ENCODE data around the gene SLC41A2. TPM values are rescaled to one million over a fixed set of nuclear protein-coding genes. Genes with fewer than 3 reads are reported as not detected.

SLC41A2 gene
- total and polyA plus RNA-seq, 11 donors, result 0.30 to 12.8 (median 3.5) TPM

DNA sequence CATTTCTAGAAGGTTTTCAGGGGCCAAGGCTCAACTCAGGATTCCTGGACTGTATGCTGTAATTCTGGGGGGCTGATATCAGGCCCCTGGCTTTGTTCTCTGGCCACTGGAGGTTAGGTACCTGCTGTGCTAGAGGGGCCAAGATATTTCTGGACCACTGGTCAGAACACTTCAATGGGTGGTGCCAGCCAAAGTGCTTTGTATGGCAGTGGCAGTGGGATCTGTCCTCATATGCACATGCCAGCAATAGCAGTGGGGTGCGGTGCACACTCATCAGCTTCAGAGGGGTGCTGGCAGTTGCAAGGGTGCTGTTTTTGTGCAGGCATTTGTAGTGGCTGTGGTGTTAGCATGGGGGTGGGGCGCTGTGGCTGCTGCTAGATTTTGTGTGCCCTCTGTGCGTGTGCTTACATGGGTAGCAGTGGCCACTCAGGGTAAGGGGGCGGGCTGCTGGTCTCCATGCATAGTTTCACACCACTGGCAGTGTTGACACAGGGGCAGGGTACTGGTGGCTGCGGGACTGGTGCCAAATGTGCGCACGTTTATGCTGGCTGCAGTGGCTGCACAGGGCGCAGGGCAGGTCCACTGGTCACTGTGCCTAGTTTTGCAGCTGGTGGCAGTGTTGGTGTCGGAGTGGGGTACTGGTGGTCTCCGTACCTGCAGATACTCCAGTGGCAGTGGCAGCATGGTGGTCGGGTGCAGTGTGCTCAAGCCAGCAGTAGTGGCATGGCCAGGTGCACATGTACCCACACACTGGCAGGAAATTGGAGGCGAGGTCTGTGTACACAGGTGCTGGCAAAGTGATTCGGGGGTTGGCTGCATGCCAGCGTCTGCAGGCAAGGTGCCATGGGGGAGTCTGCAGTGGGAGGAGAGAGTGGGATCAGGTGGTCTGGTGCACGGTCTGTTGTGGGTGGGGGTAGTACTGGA, 40.6 kb upstream of the SLC41A2 start:
- ATAC-seq, result peak in 3 of 4 donors; percentile 20 to 68 (median 43)
- DNase-seq, result peak in 1 of 5 donors; percentile 31
- Histone ChIP-seq H3K27ac (peak overlapping the region in 1 of 12 donors; percentile 32), H3K4me1 (peaks cover 0 to 28% (median 0%) of the 10 kb centered on the region in 12 donors), H3K27me3 (no peaks in the 10 kb centered on the region), H3K9me3 (no peaks in the 10 kb centered on the region), H3K36me3 (peaks cover 0 to 94% (median 65%) of the 10 kb centered on the region in 9 donors), H3K4me3 (no peak overlapping the region)
- TF ChIP-seq, protein P1, sequence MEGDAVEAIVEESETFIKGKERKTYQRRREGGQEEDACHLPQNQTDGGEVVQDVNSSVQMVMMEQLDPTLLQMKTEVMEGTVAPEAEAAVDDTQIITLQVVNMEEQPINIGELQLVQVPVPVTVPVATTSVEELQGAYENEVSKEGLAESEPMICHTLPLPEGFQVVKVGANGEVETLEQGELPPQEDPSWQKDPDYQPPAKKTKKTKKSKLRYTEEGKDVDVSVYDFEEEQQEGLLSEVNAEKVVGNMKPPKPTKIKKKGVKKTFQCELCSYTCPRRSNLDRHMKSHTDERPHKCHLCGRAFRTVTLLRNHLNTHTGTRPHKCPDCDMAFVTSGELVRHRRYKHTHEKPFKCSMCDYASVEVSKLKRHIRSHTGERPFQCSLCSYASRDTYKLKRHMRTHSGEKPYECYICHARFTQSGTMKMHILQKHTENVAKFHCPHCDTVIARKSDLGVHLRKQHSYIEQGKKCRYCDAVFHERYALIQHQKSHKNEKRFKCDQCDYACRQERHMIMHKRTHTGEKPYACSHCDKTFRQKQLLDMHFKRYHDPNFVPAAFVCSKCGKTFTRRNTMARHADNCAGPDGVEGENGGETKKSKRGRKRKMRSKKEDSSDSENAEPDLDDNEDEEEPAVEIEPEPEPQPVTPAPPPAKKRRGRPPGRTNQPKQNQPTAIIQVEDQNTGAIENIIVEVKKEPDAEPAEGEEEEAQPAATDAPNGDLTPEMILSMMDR (IDR thresholded peaks at IDR 0.05), result no peak
- TF ChIP-seq POLR2A (IDR thresholded peaks at IDR 0.05), result no peak
- 75 to 81% (median 78%) methylated on average over 12 to 15 of the region's 15 CpGs for WGBS, 4 donors
- intact Hi-C loops (cut with DNase I), result no loop called here

DNA sequence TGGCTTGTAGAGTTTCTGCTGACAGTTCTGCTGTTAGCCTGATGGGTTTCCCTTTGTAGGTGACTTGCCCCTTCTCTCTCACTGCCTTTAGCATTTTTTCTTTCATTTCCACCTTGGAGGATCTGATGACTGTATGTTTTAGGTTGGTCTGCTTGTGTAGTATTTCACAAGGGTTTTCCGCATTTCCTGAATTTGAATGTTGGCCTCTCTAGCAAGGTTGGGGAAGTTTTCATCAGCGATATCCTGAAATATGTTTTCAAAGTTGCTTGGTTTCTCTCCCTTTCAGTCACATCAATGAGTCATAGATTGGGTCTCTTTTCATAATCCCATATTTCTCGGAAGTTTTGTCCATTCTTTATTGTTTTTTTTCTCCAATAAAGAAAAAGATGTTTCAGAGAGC, 39.5 kb upstream of the SLC41A2 start:
- peaks cover 0 to 31% (median 0%) of the 10 kb centered on the region in 12 donors for H3K4me1 ChIP-seq
- no peak for ATAC-seq

DNA sequence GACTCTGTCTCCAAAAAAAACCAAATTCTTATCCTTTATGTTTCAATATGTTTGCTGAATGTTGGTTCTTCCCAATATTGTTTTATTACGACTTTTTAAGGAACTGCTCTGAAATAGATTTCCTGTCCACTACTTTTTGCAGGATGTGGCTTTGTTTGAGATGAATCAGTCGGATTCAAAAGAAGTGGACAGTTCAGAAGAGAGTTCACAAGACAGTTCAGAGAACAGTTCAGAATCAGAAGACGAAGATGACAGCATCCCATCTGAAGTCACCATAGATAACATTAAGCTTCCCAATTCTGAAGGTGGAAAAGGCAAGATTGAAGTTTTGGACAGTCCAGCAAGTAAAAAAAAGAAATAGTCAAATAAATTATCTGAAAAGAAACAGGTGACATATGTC, 36.2 kb upstream of the SLC41A2 start:
- Histone ChIP-seq H3K9me3 (no peaks in the 10 kb centered on the region), H3K4me3 (no peak overlapping the region), H3K27ac (peak overlapping the region in 1 of 12 donors; percentile 50), H3K27me3 (no peaks in the 10 kb centered on the region), H3K36me3 (peaks cover 0 to 89% (median 67%) of the 10 kb centered on the region in 9 donors), H3K4me1 (peaks cover 0 to 31% (median 1%) of the 10 kb centered on the region in 12 donors)
- DNase-seq (no peak), ATAC-seq (no peak)
- 68 to 73% (median 71%) methylated on average over 3 of the region's 3 CpGs for WGBS, 4 donors
- intact Hi-C loops (cut with DNase I), result no loop called here
- TF ChIP-seq POLR2A (IDR thresholded peaks at IDR 0.05), result no peak
- TF ChIP-seq, protein P1 (IDR thresholded peaks at IDR 0.05), result no peak

More for the DNA sequence above, 39.5 kb upstream of the SLC41A2 start:
- no peaks in the 10 kb centered on the region for H3K9me3 ChIP-seq
- peaks cover 0 to 93% (median 64%) of the 10 kb centered on the region in 9 donors for H3K36me3 ChIP-seq
- TF ChIP-seq POLR2A (IDR thresholded peaks at IDR 0.05), result no peak
- TF ChIP-seq, protein P1 (IDR thresholded peaks at IDR 0.05), result no peak
- no peaks in the 10 kb centered on the region for H3K27me3 ChIP-seq
- WGBS, 4 donors, result 93 to 97% (median 95%) methylated on average over 3 of the region's 3 CpGs
- intact Hi-C loops (cut with DNase I), result no loop called here
- H3K4me3 ChIP-seq, result no peak overlapping the region
- no peak for DNase-seq
- H3K27ac ChIP-seq, result peak overlapping the region in 1 of 12 donors; percentile 32

DNA sequence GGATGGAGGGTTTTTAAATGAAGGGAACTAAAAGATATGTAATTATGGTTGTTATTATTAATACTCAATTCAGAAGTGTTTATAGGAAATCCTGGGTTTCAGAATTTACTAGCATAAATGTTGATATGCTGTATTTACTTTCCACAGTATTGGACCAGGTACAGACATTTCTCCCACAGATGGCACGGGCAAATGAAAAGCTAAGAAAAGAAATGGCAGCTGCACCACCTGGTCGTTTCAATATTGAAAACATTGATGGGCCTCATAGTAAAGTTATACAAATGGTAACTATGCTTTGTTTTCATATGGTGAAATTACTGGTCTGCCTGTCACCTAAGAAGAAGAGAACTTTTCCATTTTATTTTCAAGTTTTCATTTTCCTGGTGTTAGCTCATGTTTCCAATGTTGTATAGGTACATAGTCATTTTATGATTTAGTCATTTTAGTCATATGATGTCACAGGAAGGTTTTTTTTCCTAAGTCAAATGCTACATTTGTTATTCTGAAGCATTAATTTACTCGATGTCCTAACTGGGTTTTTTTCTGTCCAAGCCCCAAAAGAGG, 33.6 kb upstream of the SLC41A2 start:
- peak overlapping the region in 1 of 12 donors; percentile 24 for H3K27ac ChIP-seq
- H3K4me1 ChIP-seq, result peaks cover 0 to 31% (median 12%) of the 10 kb centered on the region in 12 donors
- 83 to 92% (median 89%) methylated on average over 3 of the region's 3 CpGs for WGBS, 4 donors
- intact Hi-C loops (cut with DNase I), result no loop called here
- ATAC-seq (no peak), DNase-seq (no peak)
- peaks cover 0 to 79% (median 59%) of the 10 kb centered on the region in 9 donors for H3K36me3 ChIP-seq
- H3K4me3 ChIP-seq, result no peak overlapping the region
- H3K9me3 ChIP-seq, result no peaks in the 10 kb centered on the region
- no peaks in the 10 kb centered on the region for H3K27me3 ChIP-seq
- TF ChIP-seq, protein P1 (IDR thresholded peaks at IDR 0.05), result no peak
- TF ChIP-seq POLR2A (IDR thresholded peaks at IDR 0.05), result no peak

All from heart left ventricle (tissue), 16 donors.